Vagina (tissue), 2 donors: ENCODE results near the gene KIF2A.

Experiments used
- POLR2A ChIP-seq, 2 donors: fragments of 450-650 bp; IDR thresholded peaks; one replicate each; pipeline ENCODE4 v1.6.1; 2017; ENCODE audit warnings: antibody characterized with exemption in 2 of 2, mild to moderate bottlenecking in 2 of 2, moderate library complexity in 2 of 2
- POLR2AphosphoS5 ChIP-seq, 2 donors: sonication (generic); formaldehyde crosslinking; IDR thresholded peaks; one replicate each; pipeline ENCODE4 v1.9.0; 2017; ENCODE audit warnings: antibody characterized with exemption in 2 of 2, mild to moderate bottlenecking in 2 of 2, low read depth in 1 of 2; ENCODE audit not compliant: insufficient read depth in 1 of 2
- TF ChIP-seq, protein P1 (sequence below), 3 experiments: fragments of 450-650 bp in 2 of 3; fragments of 200-600 bp in 1 of 3; sonication (generic) in 1 of 3; IDR thresholded peaks; one replicate each; pipeline ENCODE4 v1.5.1; 2017 to 2019; ENCODE audit warnings: antibody characterized with exemption in 3 of 3, mild to moderate bottlenecking in 2 of 3, moderate library complexity in 2 of 3

DNA sequence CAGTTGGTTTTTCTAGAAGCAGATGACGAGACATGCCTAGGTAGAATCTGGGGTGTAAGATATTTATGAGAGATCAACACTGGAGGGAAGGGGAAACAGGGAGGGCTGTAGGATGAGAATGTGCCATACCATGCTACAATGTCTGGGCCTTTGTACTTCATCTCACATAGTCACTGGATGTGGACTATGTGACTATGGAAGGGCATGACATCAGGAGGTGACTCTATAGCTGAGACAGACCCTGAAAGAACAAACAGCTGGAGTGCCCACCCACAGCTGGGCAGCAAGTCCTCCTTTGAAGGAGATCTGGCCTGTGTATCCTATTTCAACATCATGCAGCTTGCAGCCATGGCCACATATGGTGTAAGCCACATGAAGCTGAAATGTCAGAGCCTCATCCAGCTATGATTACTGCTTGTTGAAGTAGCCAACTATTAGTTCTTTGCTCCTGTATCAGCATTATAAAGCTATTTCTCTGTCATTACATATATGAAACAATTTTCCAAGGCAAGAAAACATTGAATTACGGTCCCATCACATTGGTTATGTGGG, 46.2 kb upstream of the KIF2A start:
- TF ChIP-seq POLR2A (IDR thresholded peaks at IDR 0.05) = no peak
- no peak for TF ChIP-seq POLR2AphosphoS5 (IDR thresholded peaks at IDR 0.05; ENCODE audit: insufficient read depth in 1 of 2, low read depth in 1 of 2)
- TF ChIP-seq, protein P1, sequence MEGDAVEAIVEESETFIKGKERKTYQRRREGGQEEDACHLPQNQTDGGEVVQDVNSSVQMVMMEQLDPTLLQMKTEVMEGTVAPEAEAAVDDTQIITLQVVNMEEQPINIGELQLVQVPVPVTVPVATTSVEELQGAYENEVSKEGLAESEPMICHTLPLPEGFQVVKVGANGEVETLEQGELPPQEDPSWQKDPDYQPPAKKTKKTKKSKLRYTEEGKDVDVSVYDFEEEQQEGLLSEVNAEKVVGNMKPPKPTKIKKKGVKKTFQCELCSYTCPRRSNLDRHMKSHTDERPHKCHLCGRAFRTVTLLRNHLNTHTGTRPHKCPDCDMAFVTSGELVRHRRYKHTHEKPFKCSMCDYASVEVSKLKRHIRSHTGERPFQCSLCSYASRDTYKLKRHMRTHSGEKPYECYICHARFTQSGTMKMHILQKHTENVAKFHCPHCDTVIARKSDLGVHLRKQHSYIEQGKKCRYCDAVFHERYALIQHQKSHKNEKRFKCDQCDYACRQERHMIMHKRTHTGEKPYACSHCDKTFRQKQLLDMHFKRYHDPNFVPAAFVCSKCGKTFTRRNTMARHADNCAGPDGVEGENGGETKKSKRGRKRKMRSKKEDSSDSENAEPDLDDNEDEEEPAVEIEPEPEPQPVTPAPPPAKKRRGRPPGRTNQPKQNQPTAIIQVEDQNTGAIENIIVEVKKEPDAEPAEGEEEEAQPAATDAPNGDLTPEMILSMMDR (IDR thresholded peaks at IDR 0.05) = no peak
